Activated T-cell treated with anti-CD3 and anti-CD28 coated beads, Interleukin-2, amount 50 U/mL, for 72 hours (primary cell): Measurements from ENCODE around the gene RSRP1. TPM values are rescaled to one million over a fixed set of nuclear protein-coding genes. Genes with fewer than 3 reads are reported as not detected.
"Not testable (repeated sequence)": the region's sequence is repeated elsewhere in the genome, so short reads cannot be mapped to it uniquely, and the experiment has no call there.

Experiments
- ATAC-seq, 2 donors: fragments of 150-1000 bp; cut with Tn5 transposase; replicated peaks in 1 of 2; 2 replicates each; pipeline ENCODE4 v1.10.0; 2021; ENCODE audit warnings: moderate library complexity in 2 of 2, mild to moderate bottlenecking in 1 of 2
- DNase-seq, 2 donors: peaks; one replicate each; pipeline ENCODE4 v3.0.0; 2021 to 2022; ENCODE audit warnings: mixed read lengths in 1 of 2
- H3K27ac Mint-ChIP-seq: one replicate; pipeline ENCODE4 v1.8.0; 2022; ENCODE audit warnings: mild to moderate bottlenecking, moderate library complexity, mixed read lengths
- H3K27me3 Mint-ChIP-seq: one replicate; pipeline ENCODE4 v1.8.0; 2022; ENCODE audit warnings: low read depth, mixed read lengths
- H3K36me3 Mint-ChIP-seq, 2 donors: one replicate each; pipeline ENCODE4 v1.8.0; 2022; ENCODE audit warnings: mixed read lengths in 2 of 2, mild to moderate bottlenecking in 1 of 2; ENCODE audit not compliant: insufficient read depth in 2 of 2
- H3K4me1 Mint-ChIP-seq: one replicate; pipeline ENCODE4 v1.8.0; 2022; ENCODE audit warnings: low read depth, mixed read lengths
- H3K4me3 Mint-ChIP-seq, 2 donors: one replicate each; pipeline ENCODE4 v1.8.0; 2022; ENCODE audit warnings: mild to moderate bottlenecking in 2 of 2, mixed read lengths in 2 of 2, moderate library complexity in 2 of 2
- H3K9me3 Mint-ChIP-seq, 2 donors: one replicate each; pipeline ENCODE4 v1.8.0; 2022; ENCODE audit warnings: mixed read lengths in 2 of 2
- total RNA-seq, 2 donors: library from RNA; stranded (reverse); gene quantifications; one replicate each; pipeline ENCODE4 v1.2.3, GENCODE V29; 2022

The RSRP1 gene
- total RNA-seq, 2 donors from 2014 or later, result 181 to 271 TPM

- not testable (repeated sequence) for DNase-seq, H3K4me3 Mint-ChIP-seq, H3K27ac Mint-ChIP-seq, H3K4me1 Mint-ChIP-seq, ATAC-seq, H3K9me3 Mint-ChIP-seq, H3K27me3 Mint-ChIP-seq, H3K36me3 Mint-ChIP-seq
Measured at GRCh38 chr1:25272238-25272637, 25.0 kb upstream of the RSRP1 start, which contains the start of gene RHD. TSS of gene RHD (plus strand) at chr1:25272509. CDS start at chr1:25272548, 39 bp downstream.

- not testable (repeated sequence) for ATAC-seq, H3K9me3 Mint-ChIP-seq, H3K27me3 Mint-ChIP-seq, H3K4me1 Mint-ChIP-seq, H3K36me3 Mint-ChIP-seq
- Mint-ChIP-seq H3K27ac (peak overlapping the region; percentile 92), H3K4me3 (peak overlapping the region; percentile 68 to 90)
- DNase-seq, result peak in 1 of 2 donors; percentile 10
Measured at GRCh38 chr1:25268143-25268760, 21.0 kb upstream of the RSRP1 start.

GRCh38 chr1:25267288-25268142 is 20.3 kb upstream of the RSRP1 start:
- DNase-seq (peak; percentile 91 to 96), ATAC-seq (peak; percentile 85 to 86)
- not testable (repeated sequence) for H3K27me3 Mint-ChIP-seq, H3K9me3 Mint-ChIP-seq, H3K36me3 Mint-ChIP-seq
- H3K4me3 Mint-ChIP-seq, result peak overlapping the region; percentile 68 to 90
- peaks cover 15% of the 10 kb centered on the region for H3K4me1 Mint-ChIP-seq
- peak overlapping the region; percentile 92 for H3K27ac Mint-ChIP-seq

- DNase-seq, result peak in 1 of 2 donors; percentile 35
- not testable (repeated sequence) for H3K9me3 Mint-ChIP-seq, H3K36me3 Mint-ChIP-seq, H3K27me3 Mint-ChIP-seq
- peak; percentile 31 to 35 for ATAC-seq
- peaks cover 15% of the 10 kb centered on the region for H3K4me1 Mint-ChIP-seq
- peak overlapping the region; percentile 94 to 96 for H3K4me3 Mint-ChIP-seq
- H3K27ac Mint-ChIP-seq, result peak overlapping the region; percentile 28
Measured at GRCh38 chr1:25266554-25267287, 19.5 kb upstream of the RSRP1 start.

GRCh38 chr1:25260336-25260735 is 13.1 kb upstream of the RSRP1 start:
- not testable (repeated sequence) for DNase-seq, H3K27me3 Mint-ChIP-seq, H3K9me3 Mint-ChIP-seq, H3K36me3 Mint-ChIP-seq
- peaks cover 30% of the 10 kb centered on the region for H3K4me1 Mint-ChIP-seq
- ATAC-seq, result peak in 1 of 2 donors; percentile 41
- peak overlapping the region in 1 of 2 donors; percentile 52 for H3K4me3 Mint-ChIP-seq
- peak overlapping the region; percentile 57 for H3K27ac Mint-ChIP-seq

GRCh38 chr1:25259813-25260212 is 12.6 kb upstream of the RSRP1 start:
- not testable (repeated sequence) for DNase-seq, H3K36me3 Mint-ChIP-seq, H3K27me3 Mint-ChIP-seq, H3K4me3 Mint-ChIP-seq, H3K9me3 Mint-ChIP-seq
- H3K4me1 Mint-ChIP-seq, result peaks cover 30% of the 10 kb centered on the region
- ATAC-seq, result peak; percentile 80 to 87
- peak overlapping the region; percentile 57 for H3K27ac Mint-ChIP-seq

GRCh38 chr1:25257196-25257595 is 9.9 kb upstream of the RSRP1 start:
- Mint-ChIP-seq H3K36me3 (no peaks in the 10 kb centered on the region), H3K27ac (no peak overlapping the region), H3K4me3 (no peak overlapping the region), H3K9me3 (no peaks in the 10 kb centered on the region), H3K4me1 (peaks cover 22% of the 10 kb centered on the region), H3K27me3 (no peaks in the 10 kb centered on the region)
- no peak for ATAC-seq
- no peak for DNase-seq

GRCh38 chr1:25256578-25256965 is 9.3 kb upstream of the RSRP1 start:
- H3K4me1 Mint-ChIP-seq, result peaks cover 22% of the 10 kb centered on the region
- H3K36me3 Mint-ChIP-seq, result no peaks in the 10 kb centered on the region
- no peaks in the 10 kb centered on the region for H3K9me3 Mint-ChIP-seq
- H3K27me3 Mint-ChIP-seq, result no peaks in the 10 kb centered on the region
- DNase-seq, result no peak
- ATAC-seq, result no peak
- no peak overlapping the region for H3K27ac Mint-ChIP-seq
- no peak overlapping the region for H3K4me3 Mint-ChIP-seq

GRCh38 chr1:25255706-25256577 is 8.7 kb upstream of the RSRP1 start:
- no peak overlapping the region for H3K27ac Mint-ChIP-seq
- ATAC-seq (no peak), DNase-seq (no peak)
- peaks cover 21% of the 10 kb centered on the region for H3K4me1 Mint-ChIP-seq
- H3K36me3 Mint-ChIP-seq, result no peaks in the 10 kb centered on the region
- no peaks in the 10 kb centered on the region for H3K9me3 Mint-ChIP-seq
- no peak overlapping the region for H3K4me3 Mint-ChIP-seq
- no peaks in the 10 kb centered on the region for H3K27me3 Mint-ChIP-seq

- no peak for ATAC-seq
- no peak overlapping the region for H3K4me3 Mint-ChIP-seq
- no peaks in the 10 kb centered on the region for H3K9me3 Mint-ChIP-seq
- DNase-seq, result no peak
- no peaks in the 10 kb centered on the region for H3K36me3 Mint-ChIP-seq
- no peaks in the 10 kb centered on the region for H3K27me3 Mint-ChIP-seq
- no peak overlapping the region for H3K27ac Mint-ChIP-seq
- H3K4me1 Mint-ChIP-seq, result peaks cover 7% of the 10 kb centered on the region
Measured at GRCh38 chr1:25253911-25254310, 6.7 kb upstream of the RSRP1 start.

GRCh38 chr1:25247829-25248754 is 838 bp upstream of the RSRP1 start:
- ATAC-seq, result peak; percentile 44 to 49
- H3K27me3 Mint-ChIP-seq, result no peaks in the 10 kb centered on the region

More at GRCh38 chr1:25247829-25248754, 838 bp upstream of the RSRP1 start:
- Mint-ChIP-seq H3K27ac (peak overlapping the region; percentile 99), H3K9me3 (no peaks in the 10 kb centered on the region), H3K4me1 (peaks cover 42% of the 10 kb centered on the region), H3K36me3 (peaks cover 12 to 35% of the 10 kb centered on the region in 2 donors), H3K4me3 (peak overlapping the region; percentile 94 to 98)
- no peak for DNase-seq
